ENCODE measurements around the gene FAM181A. TPM values are rescaled to one million over a fixed set of nuclear protein-coding genes. Genes with fewer than 3 reads are reported as not detected.

Gene FAM181A
- polyA plus RNA-seq, 1 donor (not counting 4 experiments of a cell fraction or from before 2014, with no cell fraction given), result 0.04 TPM

- TF ChIP-seq EZH2 (IDR thresholded peaks at IDR 0.05; ENCODE audit: low read length), result no peak
Observed at GRCh38 chr14:93923626-93924025, 3.5 kb upstream of the FAM181A start.

GRCh38 chr14:93924592-93925355 is 2.4 kb upstream of the FAM181A start:
- Histone ChIP-seq H3K4me2 (ENCODE audit: control insufficient read depth, extremely low read depth, insufficient read depth, low read depth, low read length) (no peak overlapping the region), H3K36me3 (ENCODE audit: control insufficient read depth in 2 of 2, extremely low read depth in 1 of 2, insufficient read depth in 2 of 2, low read length in 2 of 2) (no peaks in the 10 kb centered on the region), H3K9me3 (ENCODE audit: control insufficient read depth, low read depth, low read length) (no peaks in the 10 kb centered on the region), H3K9me1 (ENCODE audit: control insufficient read depth, extremely low read depth, insufficient read depth, low read length) (no peaks in the 10 kb centered on the region), H3K9ac (ENCODE audit: control insufficient read depth, extremely low read depth, insufficient read depth, low read length) (no peak overlapping the region), H3K79me2 (ENCODE audit: control insufficient read depth, insufficient read depth, low read length) (no peaks in the 10 kb centered on the region), H3K4me3 (ENCODE audit: control insufficient read depth in 2 of 3, extremely low read depth in 1 of 3, insufficient read depth in 2 of 3, low read depth in 1 of 3, low read length in 3 of 3) (no peak overlapping the region), H2AFZ (ENCODE audit: control insufficient read depth, low read length) (no peak overlapping the region), H4K20me1 (ENCODE audit: control insufficient read depth, extremely low read depth, insufficient read depth, low read length) (no peaks in the 10 kb centered on the region), H3K27ac (ENCODE audit: control insufficient read depth, insufficient read depth, low read length) (no peak overlapping the region), H3K27me3 (ENCODE audit: control insufficient read depth, extremely low read depth, insufficient read depth, low read length) (no peaks in the 10 kb centered on the region), H3K4me1 (ENCODE audit: control insufficient read depth, extremely low read depth, insufficient read depth, low read length) (no peaks in the 10 kb centered on the region)
- dilution Hi-C loops (cut with MboI; ENCODE audit: extremely low pct_ligation_motif_present, low sequenced_read_pairs), result loop anchor here (25.0 kb wide), 1 partner anchor 262 kb away; no protein-coding TSS in a partner anchor
- FAIRE-seq (no peak), DNase-seq (ENCODE audit: low read depth, low spot score) (no peak)
- TF ChIP-seq EZH2 (IDR thresholded peaks at IDR 0.05; ENCODE audit: low read length) (no peak), CTCF (optimal IDR thresholded peaks at IDR 0.05 in 1 of 3, IDR thresholded peaks at IDR 0.05 in 1 of 3, conservative IDR thresholded peaks at IDR 0.05 in 1 of 3; ENCODE audit: extremely low read depth in 1 of 3, insufficient read depth in 2 of 3, low read length in 3 of 3) (no peak)

More at GRCh38 chr14:93923626-93924025, 3.5 kb upstream of the FAM181A start:
- no peak overlapping the region for H3K4me2 ChIP-seq (ENCODE audit: control insufficient read depth, extremely low read depth, insufficient read depth, low read depth, low read length)
- no peaks in the 10 kb centered on the region for H3K9me3 ChIP-seq (ENCODE audit: control insufficient read depth, low read depth, low read length)
- no peak overlapping the region for H3K27ac ChIP-seq (ENCODE audit: control insufficient read depth, insufficient read depth, low read length)
- dilution Hi-C loops (cut with MboI; ENCODE audit: extremely low pct_ligation_motif_present, low sequenced_read_pairs), result loop anchor here (25.0 kb wide), 1 partner anchor 261 kb away; no protein-coding TSS in a partner anchor
- no peaks in the 10 kb centered on the region for H3K27me3 ChIP-seq (ENCODE audit: control insufficient read depth, extremely low read depth, insufficient read depth, low read length)
- FAIRE-seq, result no peak
- no peak overlapping the region for H2AFZ ChIP-seq (ENCODE audit: control insufficient read depth, low read length)
- H3K9me1 ChIP-seq (ENCODE audit: control insufficient read depth, extremely low read depth, insufficient read depth, low read length), result no peaks in the 10 kb centered on the region
- DNase-seq (ENCODE audit: low read depth, low spot score), result no peak
- no peak overlapping the region for H3K9ac ChIP-seq (ENCODE audit: control insufficient read depth, extremely low read depth, insufficient read depth, low read length)
- H3K79me2 ChIP-seq (ENCODE audit: control insufficient read depth, insufficient read depth, low read length), result no peaks in the 10 kb centered on the region
- no peaks in the 10 kb centered on the region for H3K4me1 ChIP-seq (ENCODE audit: control insufficient read depth, extremely low read depth, insufficient read depth, low read length)
- H4K20me1 ChIP-seq (ENCODE audit: control insufficient read depth, extremely low read depth, insufficient read depth, low read length), result no peaks in the 10 kb centered on the region
- H3K36me3 ChIP-seq (ENCODE audit: control insufficient read depth in 2 of 2, extremely low read depth in 1 of 2, insufficient read depth in 2 of 2, low read length in 2 of 2), result no peaks in the 10 kb centered on the region
- H3K4me3 ChIP-seq (ENCODE audit: control insufficient read depth in 2 of 3, extremely low read depth in 1 of 3, insufficient read depth in 2 of 3, low read depth in 1 of 3, low read length in 3 of 3), result no peak overlapping the region

Data from keratinocyte (primary cell).